SK-N-SH treated with all-trans-retinoic acid at 6 μM for 48 hours (cell line): Measurements from ENCODE around the gene KIAA0408.

Experiments used
- ATAC-seq: fragments of 200-7000 bp; cut with Tn5 transposase; 3 replicates; pipeline ENCODE4 v1.9.1; 2020; ENCODE audit warnings: mild to moderate bottlenecking, moderate library complexity
- ARNTL ChIP-seq: fragments of 450-650 bp; formaldehyde crosslinking; IDR thresholded peaks from 2 replicates; pipeline ENCODE4 v1.5.0; 2020; ENCODE audit warnings: low read depth, mild to moderate bottlenecking, moderate library complexity, borderline replicate concordance
- BACH2 ChIP-seq: fragments of 250-450 bp; sonication (Bioruptor Pico); IDR thresholded peaks from 2 replicates; pipeline ENCODE4 v1.9.0; 2021; ENCODE audit warnings: mild to moderate bottlenecking, borderline replicate concordance
- CSDC2 ChIP-seq: fragments of 250-450 bp; sonication (Bioruptor Pico); IDR thresholded peaks from 2 replicates; pipeline ENCODE4 v1.5.0; 2020; ENCODE audit warnings: mild to moderate bottlenecking, moderate library complexity
- CSRNP3 ChIP-seq: fragments of 250-450 bp; sonication (Bioruptor Pico); IDR thresholded peaks from 2 replicates; pipeline ENCODE4 v1.5.1; 2021; ENCODE audit warnings: mild to moderate bottlenecking, moderate library complexity
- ESRRG ChIP-seq: fragments of 250-450 bp; sonication (Bioruptor Pico); IDR thresholded peaks from 2 replicates; pipeline ENCODE4 v1.6.1; 2021; ENCODE audit warnings: mild to moderate bottlenecking
- ISL1 ChIP-seq: fragments of 250-450 bp; sonication (Bioruptor Pico); IDR thresholded peaks from 2 replicates; pipeline ENCODE4 v2.1.2; 2022; ENCODE audit warnings: mild to moderate bottlenecking, moderate library complexity
- PATZ1 ChIP-seq: fragments of 250-450 bp; sonication (Bioruptor Pico); IDR thresholded peaks from 2 replicates; pipeline ENCODE4 v1.8.0; 2020; ENCODE audit warnings: mild to moderate bottlenecking, moderate library complexity, borderline replicate concordance
- RARB ChIP-seq: fragments of 250-450 bp; sonication (Bioruptor Pico); IDR thresholded peaks from 2 replicates; pipeline ENCODE4 v1.8.0; 2021; ENCODE audit warnings: mild to moderate bottlenecking, moderate library complexity
- SNAI2 ChIP-seq: fragments of 250-450 bp; sonication (Bioruptor Pico); IDR thresholded peaks from 2 replicates; pipeline ENCODE4 v1.5.0; 2020; ENCODE audit warnings: mild to moderate bottlenecking, moderate library complexity
- TCF4 ChIP-seq: fragments of 250-450 bp; sonication (Bioruptor Pico); IDR thresholded peaks from 2 replicates; pipeline ENCODE4 v1.8.0; 2021; ENCODE audit warnings: mild to moderate bottlenecking, moderate library complexity, borderline replicate concordance
- TOX ChIP-seq: fragments of 250-450 bp; sonication (Bioruptor Pico); IDR thresholded peaks from 2 replicates; pipeline ENCODE4 v1.8.0; 2021; ENCODE audit warnings: mild to moderate bottlenecking, moderate library complexity, borderline replicate concordance
- TSHZ2 ChIP-seq: fragments of 250-450 bp; sonication (Bioruptor Pico); IDR thresholded peaks from 2 replicates; pipeline ENCODE4 v1.5.0; 2020; ENCODE audit warnings: mild to moderate bottlenecking, moderate library complexity
- ZFP30 ChIP-seq: fragments of 450-650 bp; formaldehyde crosslinking; IDR thresholded peaks from 2 replicates; pipeline ENCODE4 v1.5.0; 2022; ENCODE audit warnings: mild to moderate bottlenecking, moderate library complexity
- ZNF565 ChIP-seq: fragments of 450-650 bp; formaldehyde crosslinking; conservative IDR thresholded peaks from 2 replicates; pipeline ENCODE4 v1.5.0; 2020; ENCODE audit warnings: low read depth, mild to moderate bottlenecking, moderate library complexity
- ZNF70 ChIP-seq: fragments of 450-650 bp; formaldehyde crosslinking; IDR thresholded peaks from 2 replicates; pipeline ENCODE4 v1.5.0; 2020; ENCODE audit warnings: mild to moderate bottlenecking, moderate library complexity
- ZNF8 ChIP-seq: fragments of 450-650 bp; formaldehyde crosslinking; IDR thresholded peaks from 2 replicates; pipeline ENCODE4 v1.5.0; 2020; ENCODE audit warnings: mild to moderate bottlenecking, moderate library complexity

KIAA0408 gene

GRCh38 chr6:127484212-127484863, 25.1 kb upstream of the KIAA0408 start:
- peak; percentile 67 for ATAC-seq
- TF ChIP-seq ISL1 (0 out of 2 replicates have a peak, but pooled peaks have one; percentile 14), ARNTL (CRISPR knock-in tag) (no peak), ZNF8 (CRISPR knock-in tag) (no peak), RARB (no peak), ZFP30 (no peak), ZNF565 (CRISPR knock-in tag) (no peak), TSHZ2 (CRISPR knock-in tag) (no peak)
- TF ChIP-seq, all 23 proteins: peak for 1

GRCh38 chr6:127483399-127484055, 24.3 kb upstream of the KIAA0408 start:
- no peak for TF ChIP-seq BACH2
- TF ChIP-seq PATZ1 (CRISPR knock-in tag) = no peak
- no peak for TF ChIP-seq ARNTL (CRISPR knock-in tag)
- TF ChIP-seq TCF4 (CRISPR knock-in tag) = no peak
- no peak for TF ChIP-seq CSDC2 (CRISPR knock-in tag)
- ATAC-seq = no peak

GRCh38 chr6:127482325-127482724, 23.1 kb upstream of the KIAA0408 start:
- no peak for ATAC-seq
- TF ChIP-seq ISL1 = no peak

GRCh38 chr6:127481628-127482027, 22.4 kb upstream of the KIAA0408 start:
- no peak for TF ChIP-seq ESRRG (CRISPR knock-in tag)
- 0 out of 2 replicates have a peak, but pooled peaks have one; percentile 21 for TF ChIP-seq SNAI2 (CRISPR knock-in tag)
- no peak for TF ChIP-seq ZNF565 (CRISPR knock-in tag)
- TF ChIP-seq ZNF8 (CRISPR knock-in tag) = no peak
- TF ChIP-seq ZNF70 (CRISPR knock-in tag) = no peak
- no peak for TF ChIP-seq TSHZ2 (CRISPR knock-in tag)
- no peak for TF ChIP-seq CSRNP3 (CRISPR knock-in tag)
- TF ChIP-seq TOX (CRISPR knock-in tag) = no peak
- TF ChIP-seq BACH2 = no peak
- TF ChIP-seq ISL1 = peak; percentile 58
- TF ChIP-seq, all 23 proteins: peak for 2
- peak; percentile 60 for ATAC-seq
